ENCODE results near the gene ZMIZ1.

The ZMIZ1 gene

DNA sequence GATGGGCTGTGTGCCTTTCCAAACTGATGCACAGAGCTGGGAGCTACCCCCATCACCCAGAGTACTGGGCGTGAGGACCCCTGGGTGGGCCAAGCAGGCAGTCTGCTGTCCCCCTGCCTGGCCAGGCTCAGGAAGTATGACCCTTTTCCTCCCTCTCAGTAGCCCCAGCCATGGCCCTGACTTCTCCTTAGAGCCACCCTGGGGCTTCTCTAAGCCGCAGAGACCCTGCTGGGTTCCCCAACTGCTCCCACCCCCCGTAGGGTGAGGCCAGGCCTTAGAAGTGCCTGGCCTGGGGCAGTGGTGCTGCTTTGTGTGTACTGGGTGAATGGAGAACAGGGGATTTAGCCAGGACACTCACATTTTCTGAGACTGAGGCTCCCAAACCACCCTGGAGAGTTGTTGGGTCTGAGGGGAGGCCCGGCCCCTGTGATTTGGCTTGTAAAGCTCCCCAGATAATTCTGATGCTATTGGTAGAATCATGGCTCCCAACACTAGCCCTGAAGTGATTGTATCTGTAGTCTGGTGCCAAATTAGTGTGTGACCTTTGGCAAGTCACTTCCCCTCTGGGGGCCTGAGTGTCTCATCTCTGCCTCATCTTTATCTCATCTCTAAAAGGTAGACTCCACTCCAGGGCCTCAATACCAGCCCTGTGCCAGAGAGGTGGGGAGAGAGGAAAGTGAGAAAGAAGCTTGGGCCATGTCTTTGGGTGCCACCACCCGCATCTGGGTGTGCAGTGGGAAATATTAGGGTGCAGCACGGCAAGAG is 178.8 kb downstream of the ZMIZ1 start:
- POLR2A ChIA-PET = no interaction called here
- no peaks in the 10 kb centered on the region for H3K9me3 ChIP-seq (ENCODE audit: control insufficient read depth, insufficient read depth, low read depth, low read length)
- no peak overlapping the region for H3K4me3 ChIP-seq (ENCODE audit: low read depth, low read length)
- no peaks in the 10 kb centered on the region; the same call in 1 of the 2 replicates for H3K4me1 ChIP-seq (ENCODE audit: control insufficient read depth, insufficient read depth, low read length)
- H3K27ac ChIP-seq (ENCODE audit: extremely low read depth, low read depth, low read length) = no peak overlapping the region
- no peak for TF ChIP-seq RBAK (tag by site-specific recombination; IDR thresholded peaks at IDR 0.05)
- no peak for TF ChIP-seq ZNF792 (tag by site-specific recombination; IDR thresholded peaks at IDR 0.05)
- peak; percentile 69 for TF ChIP-seq ZIC2 (tag by site-specific recombination; IDR thresholded peaks at IDR 0.05)
- TF ChIP-seq ZNF621 (tag by site-specific recombination; IDR thresholded peaks at IDR 0.05) = no peak
- no peak for TF ChIP-seq ZNF707 (tag by site-specific recombination; IDR thresholded peaks at IDR 0.05)
- no peak for TF ChIP-seq ZNF423 (tag by site-specific recombination; IDR thresholded peaks at IDR 0.05)
- CTCF ChIA-PET = interaction anchor here (0.6 to 0.8 kb wide), 2 partner anchors 10 to 1401 kb away, joined by 3 to 5 read pairs; no protein-coding TSS in a partner anchor
- peaks cover 0 to 2% of the 10 kb centered on the region in 2 experiments; a peak in 1 of 3 replicates for H3K36me3 ChIP-seq (ENCODE audit: control insufficient read depth in 2 of 2, insufficient read depth in 1 of 2, low read length in 2 of 2)

DNA sequence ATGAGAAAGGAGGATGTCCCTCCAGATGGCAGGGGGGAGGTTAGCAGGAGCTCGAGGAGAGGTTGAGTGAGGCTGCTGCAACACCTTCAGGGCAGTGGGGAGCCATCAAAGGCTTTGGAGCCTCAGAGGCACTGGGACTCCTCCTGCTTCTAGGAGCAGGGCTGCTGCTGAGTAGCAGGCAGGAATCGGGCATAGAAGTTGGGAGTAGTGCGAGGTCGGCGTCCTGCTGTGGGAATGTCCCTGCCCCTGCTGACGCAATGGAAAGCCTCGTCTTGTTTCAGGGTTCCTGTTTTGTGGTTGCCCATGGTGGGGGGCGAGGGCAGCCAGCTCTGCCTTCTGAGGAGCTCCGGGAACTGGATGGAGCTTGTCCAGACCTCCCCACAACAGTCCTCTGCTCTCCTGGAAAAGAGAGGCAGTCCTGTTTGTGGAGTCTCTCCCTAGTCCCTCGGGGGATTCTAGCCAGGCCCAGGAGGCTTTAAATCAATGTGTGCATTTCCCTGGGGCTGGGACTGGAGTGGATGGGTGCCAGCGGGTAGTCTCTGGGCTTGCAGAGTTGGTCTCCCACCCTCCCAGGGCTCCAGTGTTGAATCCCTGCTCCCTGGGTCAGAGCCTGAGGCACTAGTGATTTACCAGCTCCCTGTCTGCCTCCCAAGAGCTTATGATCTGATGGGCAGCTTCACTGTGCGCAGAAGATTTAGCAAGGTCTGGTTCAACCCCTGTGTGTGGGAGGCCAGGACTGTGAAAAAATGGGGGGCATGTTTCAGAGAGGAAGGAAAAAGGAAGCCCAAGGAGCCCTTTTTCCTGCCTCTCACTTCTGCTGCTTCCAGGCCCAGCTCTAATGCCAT is 179.8 kb downstream of the ZMIZ1 start:
- ChIA-PET POLR2A (no interaction called here), CTCF (interaction anchor here (0.8 kb wide), 2 partner anchors 9 to 32 kb away, joined by 3 read pairs; no protein-coding TSS in a partner anchor)
- no peaks in the 10 kb centered on the region; the same call in 1 of the 2 replicates for H3K4me1 ChIP-seq (ENCODE audit: control insufficient read depth, insufficient read depth, low read length)
- H3K4me3 ChIP-seq (ENCODE audit: low read depth, low read length) = no peak overlapping the region
- H3K9me3 ChIP-seq (ENCODE audit: control insufficient read depth, insufficient read depth, low read depth, low read length) = no peaks in the 10 kb centered on the region
- H3K27ac ChIP-seq (ENCODE audit: extremely low read depth, low read depth, low read length) = no peak overlapping the region
- H3K36me3 ChIP-seq (ENCODE audit: control insufficient read depth in 2 of 2, insufficient read depth in 1 of 2, low read length in 2 of 2) = peaks cover 0 to 3% of the 10 kb centered on the region in 2 experiments; a peak in 1 of 3 replicates
- TF ChIP-seq GLIS1 (tag by site-specific recombination; IDR thresholded peaks at IDR 0.05) (peak; percentile 24; the same call in 1 of the 2 replicates), ZBTB8A (tag by site-specific recombination; IDR thresholded peaks at IDR 0.05) (0 out of 2 replicates have a peak, but pooled peaks have one; percentile 29), ZNF214 (tag by site-specific recombination; IDR thresholded peaks at IDR 0.05; ENCODE audit: borderline replicate concordance) (no peak), ZNF16 (tag by site-specific recombination; IDR thresholded peaks at IDR 0.05; ENCODE audit: low read depth) (peak; percentile 68), ZIC2 (tag by site-specific recombination; IDR thresholded peaks at IDR 0.05) (peak; percentile 83)
- TF ChIP-seq, protein P1, sequence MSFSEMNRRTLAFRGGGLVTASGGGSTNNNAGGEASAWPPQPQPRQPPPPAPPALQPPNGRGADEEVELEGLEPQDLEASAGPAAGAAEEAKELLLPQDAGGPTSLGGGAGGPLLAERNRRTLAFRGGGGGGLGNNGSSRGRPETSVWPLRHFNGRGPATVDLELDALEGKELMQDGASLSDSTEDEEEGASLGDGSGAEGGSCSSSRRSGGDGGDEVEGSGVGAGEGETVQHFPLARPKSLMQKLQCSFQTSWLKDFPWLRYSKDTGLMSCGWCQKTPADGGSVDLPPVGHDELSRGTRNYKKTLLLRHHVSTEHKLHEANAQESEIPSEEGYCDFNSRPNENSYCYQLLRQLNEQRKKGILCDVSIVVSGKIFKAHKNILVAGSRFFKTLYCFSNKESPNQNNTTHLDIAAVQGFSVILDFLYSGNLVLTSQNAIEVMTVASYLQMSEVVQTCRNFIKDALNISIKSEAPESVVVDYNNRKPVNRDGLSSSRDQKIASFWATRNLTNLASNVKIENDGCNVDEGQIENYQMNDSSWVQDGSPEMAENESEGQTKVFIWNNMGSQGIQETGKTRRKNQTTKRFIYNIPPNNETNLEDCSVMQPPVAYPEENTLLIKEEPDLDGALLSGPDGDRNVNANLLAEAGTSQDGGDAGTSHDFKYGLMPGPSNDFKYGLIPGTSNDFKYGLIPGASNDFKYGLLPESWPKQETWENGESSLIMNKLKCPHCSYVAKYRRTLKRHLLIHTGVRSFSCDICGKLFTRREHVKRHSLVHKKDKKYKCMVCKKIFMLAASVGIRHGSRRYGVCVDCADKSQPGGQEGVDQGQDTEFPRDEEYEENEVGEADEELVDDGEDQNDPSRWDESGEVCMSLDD (tag by site-specific recombination; IDR thresholded peaks at IDR 0.05) = no peak

DNA sequence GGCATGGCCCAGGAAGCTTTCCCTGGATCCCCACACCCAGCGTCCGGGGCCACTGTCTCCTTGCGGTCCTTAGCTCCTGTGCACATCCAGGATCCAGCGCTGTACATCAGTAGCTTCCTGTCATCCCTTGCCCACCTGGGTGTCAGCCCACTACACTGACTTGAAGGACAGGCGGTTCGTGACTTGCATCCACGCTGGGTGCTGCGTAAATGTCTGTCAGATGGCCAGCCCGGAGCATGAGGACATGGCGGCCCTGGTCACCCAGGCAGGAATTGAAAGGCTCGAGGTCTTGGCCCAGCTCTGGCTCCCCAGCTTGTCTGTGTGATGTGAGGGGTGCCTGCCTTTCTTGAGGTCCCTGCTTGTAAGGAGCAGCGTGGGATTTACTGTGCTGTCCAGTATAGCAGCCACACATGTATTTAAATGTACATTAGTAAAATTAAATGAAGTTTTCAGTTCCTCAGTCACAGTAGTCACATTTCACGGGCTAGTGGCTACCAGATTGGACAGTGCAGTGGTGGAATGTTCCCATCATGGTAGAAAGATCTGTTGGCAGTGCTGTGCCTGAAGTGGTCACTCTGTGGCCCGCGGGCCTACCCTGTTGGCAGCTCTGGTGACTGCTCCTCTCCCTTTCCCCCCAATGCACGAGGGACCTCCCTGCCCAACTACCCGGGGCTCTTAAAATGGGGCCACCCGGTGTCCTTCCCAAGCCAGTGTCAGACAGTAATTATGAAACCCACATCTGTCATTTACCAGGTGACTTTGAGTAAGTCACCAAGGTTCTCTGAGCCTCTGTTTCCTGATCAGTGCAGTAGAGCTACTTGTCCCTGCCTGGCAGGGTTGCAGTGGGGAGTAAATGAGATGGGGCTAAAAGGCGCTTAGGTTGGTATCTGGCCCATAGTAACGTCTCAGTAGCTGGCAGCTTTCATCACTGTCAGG is 180.7 kb downstream of the ZMIZ1 start:
- TF ChIP-seq YY2 (tag by site-specific recombination; IDR thresholded peaks at IDR 0.05) (no peak), ZNF623 (tag by site-specific recombination; IDR thresholded peaks at IDR 0.05) (no peak), ZNF791 (tag by site-specific recombination; IDR thresholded peaks at IDR 0.05) (no peak), SALL2 (tag by site-specific recombination; IDR thresholded peaks at IDR 0.05; ENCODE audit: borderline replicate concordance) (no peak)
- TF ChIP-seq, protein P2, sequence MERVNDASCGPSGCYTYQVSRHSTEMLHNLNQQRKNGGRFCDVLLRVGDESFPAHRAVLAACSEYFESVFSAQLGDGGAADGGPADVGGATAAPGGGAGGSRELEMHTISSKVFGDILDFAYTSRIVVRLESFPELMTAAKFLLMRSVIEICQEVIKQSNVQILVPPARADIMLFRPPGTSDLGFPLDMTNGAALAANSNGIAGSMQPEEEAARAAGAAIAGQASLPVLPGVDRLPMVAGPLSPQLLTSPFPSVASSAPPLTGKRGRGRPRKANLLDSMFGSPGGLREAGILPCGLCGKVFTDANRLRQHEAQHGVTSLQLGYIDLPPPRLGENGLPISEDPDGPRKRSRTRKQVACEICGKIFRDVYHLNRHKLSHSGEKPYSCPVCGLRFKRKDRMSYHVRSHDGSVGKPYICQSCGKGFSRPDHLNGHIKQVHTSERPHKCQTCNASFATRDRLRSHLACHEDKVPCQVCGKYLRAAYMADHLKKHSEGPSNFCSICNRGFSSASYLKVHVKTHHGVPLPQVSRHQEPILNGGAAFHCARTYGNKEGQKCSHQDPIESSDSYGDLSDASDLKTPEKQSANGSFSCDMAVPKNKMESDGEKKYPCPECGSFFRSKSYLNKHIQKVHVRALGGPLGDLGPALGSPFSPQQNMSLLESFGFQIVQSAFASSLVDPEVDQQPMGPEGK (tag by site-specific recombination; IDR thresholded peaks at IDR 0.05) = no peak
- TF ChIP-seq, protein P3, sequence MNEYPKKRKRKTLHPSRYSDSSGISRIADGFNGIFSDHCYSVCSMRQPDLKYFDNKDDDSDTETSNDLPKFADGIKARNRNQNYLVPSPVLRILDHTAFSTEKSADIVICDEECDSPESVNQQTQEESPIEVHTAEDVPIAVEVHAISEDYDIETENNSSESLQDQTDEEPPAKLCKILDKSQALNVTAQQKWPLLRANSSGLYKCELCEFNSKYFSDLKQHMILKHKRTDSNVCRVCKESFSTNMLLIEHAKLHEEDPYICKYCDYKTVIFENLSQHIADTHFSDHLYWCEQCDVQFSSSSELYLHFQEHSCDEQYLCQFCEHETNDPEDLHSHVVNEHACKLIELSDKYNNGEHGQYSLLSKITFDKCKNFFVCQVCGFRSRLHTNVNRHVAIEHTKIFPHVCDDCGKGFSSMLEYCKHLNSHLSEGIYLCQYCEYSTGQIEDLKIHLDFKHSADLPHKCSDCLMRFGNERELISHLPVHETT (tag by site-specific recombination; IDR thresholded peaks at IDR 0.05) = no peak
- ChIA-PET POLR2A (no interaction called here), CTCF (interaction anchor here (0.8 kb wide), 1 partner anchor 31 kb away, joined by 3 read pairs; no protein-coding TSS in a partner anchor)
- Histone ChIP-seq H3K36me3 (ENCODE audit: control insufficient read depth in 2 of 2, insufficient read depth in 1 of 2, low read length in 2 of 2) (peaks cover 0 to 3% of the 10 kb centered on the region in 2 experiments; a peak in 1 of 3 replicates), H3K9me3 (ENCODE audit: control insufficient read depth, insufficient read depth, low read depth, low read length) (no peaks in the 10 kb centered on the region), H3K27ac (ENCODE audit: extremely low read depth, low read depth, low read length) (no peak overlapping the region), H3K4me3 (ENCODE audit: low read depth, low read length) (no peak overlapping the region), H3K4me1 (ENCODE audit: control insufficient read depth, insufficient read depth, low read length) (no peaks in the 10 kb centered on the region)

Data from HEK293 (cell line).